ENCODE measurements around the gene LYL1. TPM values are rescaled to one million over a fixed set of nuclear protein-coding genes. Genes with fewer than 3 reads are reported as not detected.

Gene LYL1
- total and polyA plus RNA-seq, 4 donors, result 0.35 to 69.7 (median 2.3) TPM

DNA sequence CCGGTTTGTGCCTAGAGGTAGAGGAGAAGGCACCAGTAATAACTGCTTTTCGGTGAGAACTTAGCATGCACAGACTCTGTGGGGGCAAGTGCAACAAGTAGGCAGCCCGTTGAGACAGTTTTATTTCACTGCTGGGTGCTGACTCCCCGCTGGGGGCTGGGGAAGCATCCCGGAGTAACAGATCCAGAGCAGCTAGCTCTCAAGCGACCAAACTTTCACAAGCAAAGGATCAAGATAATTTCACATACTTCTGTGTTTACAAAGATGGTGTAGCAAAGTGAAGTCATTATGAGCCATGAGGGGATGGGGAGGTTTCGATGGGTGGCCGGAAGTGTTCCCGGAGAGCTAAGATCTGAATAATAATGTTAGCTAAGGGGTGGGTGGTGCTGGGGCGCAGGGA lies 18.2 kb upstream of the LYL1 start (continued):
- TF ChIP-seq, protein P1, sequence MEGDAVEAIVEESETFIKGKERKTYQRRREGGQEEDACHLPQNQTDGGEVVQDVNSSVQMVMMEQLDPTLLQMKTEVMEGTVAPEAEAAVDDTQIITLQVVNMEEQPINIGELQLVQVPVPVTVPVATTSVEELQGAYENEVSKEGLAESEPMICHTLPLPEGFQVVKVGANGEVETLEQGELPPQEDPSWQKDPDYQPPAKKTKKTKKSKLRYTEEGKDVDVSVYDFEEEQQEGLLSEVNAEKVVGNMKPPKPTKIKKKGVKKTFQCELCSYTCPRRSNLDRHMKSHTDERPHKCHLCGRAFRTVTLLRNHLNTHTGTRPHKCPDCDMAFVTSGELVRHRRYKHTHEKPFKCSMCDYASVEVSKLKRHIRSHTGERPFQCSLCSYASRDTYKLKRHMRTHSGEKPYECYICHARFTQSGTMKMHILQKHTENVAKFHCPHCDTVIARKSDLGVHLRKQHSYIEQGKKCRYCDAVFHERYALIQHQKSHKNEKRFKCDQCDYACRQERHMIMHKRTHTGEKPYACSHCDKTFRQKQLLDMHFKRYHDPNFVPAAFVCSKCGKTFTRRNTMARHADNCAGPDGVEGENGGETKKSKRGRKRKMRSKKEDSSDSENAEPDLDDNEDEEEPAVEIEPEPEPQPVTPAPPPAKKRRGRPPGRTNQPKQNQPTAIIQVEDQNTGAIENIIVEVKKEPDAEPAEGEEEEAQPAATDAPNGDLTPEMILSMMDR (IDR thresholded peaks at IDR 0.05; ENCODE audit: low read depth, low read length, missing input control), result no peak

DNA sequence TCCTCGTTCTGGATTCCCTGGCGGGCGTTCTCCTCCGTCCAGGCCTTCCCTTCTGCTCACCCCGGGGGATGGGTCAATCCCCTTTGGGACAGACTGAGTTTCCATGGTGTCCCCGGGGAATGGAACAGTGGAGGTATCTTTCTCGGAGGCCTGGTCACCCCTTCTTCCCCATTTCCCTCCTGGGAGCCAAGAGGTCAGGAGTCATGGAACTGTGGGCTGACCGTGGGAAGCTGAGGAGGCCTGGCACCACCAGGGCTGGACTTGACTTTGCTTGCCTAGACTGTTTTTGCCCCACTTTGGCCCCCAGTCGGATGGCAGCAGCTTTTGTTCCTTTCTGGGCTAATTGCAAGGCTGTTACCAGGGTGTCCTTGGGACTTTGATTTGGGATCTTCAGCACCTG lies 17.4 kb upstream of the LYL1 start:
- Histone ChIP-seq H3K4me3 (ENCODE audit: low read depth in 1 of 3, low read length in 3 of 3) (no peak overlapping the region), H3K27me3 (ENCODE audit: control insufficient read depth in 4 of 4, insufficient read depth in 4 of 4, low read length in 3 of 4) (no peaks in the 10 kb centered on the region), H3K9ac (ENCODE audit: low read depth in 1 of 2, low read length in 2 of 2) (no peak overlapping the region)

More for the DNA sequence above, 17.4 kb upstream of the LYL1 start:
- H3K4me1 ChIP-seq (ENCODE audit: control insufficient read depth in 4 of 4, insufficient read depth in 4 of 4, low read length in 3 of 4), result peaks cover 12 to 42% (median 31%) of the 10 kb centered on the region in 4 donors
- DNase-seq (ENCODE audit: low spot score), result no peak
- 87% methylated on average over 9 of the region's 9 CpGs for WGBS
- no peaks in the 10 kb centered on the region for H3K9me3 ChIP-seq (ENCODE audit: control insufficient read depth in 4 of 4, low read length in 3 of 4)
- peaks cover 0 to 3% (median 0%) of the 10 kb centered on the region in 4 donors for H3K36me3 ChIP-seq (ENCODE audit: control insufficient read depth in 4 of 4, insufficient read depth in 3 of 4, low read depth in 1 of 4, low read length in 3 of 4)
- TF ChIP-seq JUND (IDR thresholded peaks at IDR 0.05) (no peak), GABPA (IDR thresholded peaks at IDR 0.05 in 1 of 2, conservative IDR thresholded peaks at IDR 0.05 in 1 of 2) (no peak), RAD21 (IDR thresholded peaks at IDR 0.05) (no peak), SP1 (IDR thresholded peaks at IDR 0.05) (no peak), NR2F2 (IDR thresholded peaks at IDR 0.05) (no peak), TAF1 (conservative IDR thresholded peaks at IDR 0.05) (no peak), FOXA2 (IDR thresholded peaks at IDR 0.05) (no peak)
- TF ChIP-seq, protein P1 (IDR thresholded peaks at IDR 0.05; ENCODE audit: low read depth, low read length, missing input control), result no peak
- TF ChIP-seq, protein P2, sequence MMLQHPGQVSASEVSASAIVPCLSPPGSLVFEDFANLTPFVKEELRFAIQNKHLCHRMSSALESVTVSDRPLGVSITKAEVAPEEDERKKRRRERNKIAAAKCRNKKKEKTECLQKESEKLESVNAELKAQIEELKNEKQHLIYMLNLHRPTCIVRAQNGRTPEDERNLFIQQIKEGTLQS (IDR thresholded peaks at IDR 0.05), result no peak
- TF ChIP-seq, protein P3, sequence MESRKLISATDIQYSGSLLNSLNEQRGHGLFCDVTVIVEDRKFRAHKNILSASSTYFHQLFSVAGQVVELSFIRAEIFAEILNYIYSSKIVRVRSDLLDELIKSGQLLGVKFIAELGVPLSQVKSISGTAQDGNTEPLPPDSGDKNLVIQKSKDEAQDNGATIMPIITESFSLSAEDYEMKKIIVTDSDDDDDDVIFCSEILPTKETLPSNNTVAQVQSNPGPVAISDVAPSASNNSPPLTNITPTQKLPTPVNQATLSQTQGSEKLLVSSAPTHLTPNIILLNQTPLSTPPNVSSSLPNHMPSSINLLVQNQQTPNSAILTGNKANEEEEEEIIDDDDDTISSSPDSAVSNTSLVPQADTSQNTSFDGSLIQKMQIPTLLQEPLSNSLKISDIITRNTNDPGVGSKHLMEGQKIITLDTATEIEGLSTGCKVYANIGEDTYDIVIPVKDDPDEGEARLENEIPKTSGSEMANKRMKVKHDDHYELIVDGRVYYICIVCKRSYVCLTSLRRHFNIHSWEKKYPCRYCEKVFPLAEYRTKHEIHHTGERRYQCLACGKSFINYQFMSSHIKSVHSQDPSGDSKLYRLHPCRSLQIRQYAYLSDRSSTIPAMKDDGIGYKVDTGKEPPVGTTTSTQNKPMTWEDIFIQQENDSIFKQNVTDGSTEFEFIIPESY (IDR thresholded peaks at IDR 0.05), result no peak
- TF ChIP-seq, protein P4, sequence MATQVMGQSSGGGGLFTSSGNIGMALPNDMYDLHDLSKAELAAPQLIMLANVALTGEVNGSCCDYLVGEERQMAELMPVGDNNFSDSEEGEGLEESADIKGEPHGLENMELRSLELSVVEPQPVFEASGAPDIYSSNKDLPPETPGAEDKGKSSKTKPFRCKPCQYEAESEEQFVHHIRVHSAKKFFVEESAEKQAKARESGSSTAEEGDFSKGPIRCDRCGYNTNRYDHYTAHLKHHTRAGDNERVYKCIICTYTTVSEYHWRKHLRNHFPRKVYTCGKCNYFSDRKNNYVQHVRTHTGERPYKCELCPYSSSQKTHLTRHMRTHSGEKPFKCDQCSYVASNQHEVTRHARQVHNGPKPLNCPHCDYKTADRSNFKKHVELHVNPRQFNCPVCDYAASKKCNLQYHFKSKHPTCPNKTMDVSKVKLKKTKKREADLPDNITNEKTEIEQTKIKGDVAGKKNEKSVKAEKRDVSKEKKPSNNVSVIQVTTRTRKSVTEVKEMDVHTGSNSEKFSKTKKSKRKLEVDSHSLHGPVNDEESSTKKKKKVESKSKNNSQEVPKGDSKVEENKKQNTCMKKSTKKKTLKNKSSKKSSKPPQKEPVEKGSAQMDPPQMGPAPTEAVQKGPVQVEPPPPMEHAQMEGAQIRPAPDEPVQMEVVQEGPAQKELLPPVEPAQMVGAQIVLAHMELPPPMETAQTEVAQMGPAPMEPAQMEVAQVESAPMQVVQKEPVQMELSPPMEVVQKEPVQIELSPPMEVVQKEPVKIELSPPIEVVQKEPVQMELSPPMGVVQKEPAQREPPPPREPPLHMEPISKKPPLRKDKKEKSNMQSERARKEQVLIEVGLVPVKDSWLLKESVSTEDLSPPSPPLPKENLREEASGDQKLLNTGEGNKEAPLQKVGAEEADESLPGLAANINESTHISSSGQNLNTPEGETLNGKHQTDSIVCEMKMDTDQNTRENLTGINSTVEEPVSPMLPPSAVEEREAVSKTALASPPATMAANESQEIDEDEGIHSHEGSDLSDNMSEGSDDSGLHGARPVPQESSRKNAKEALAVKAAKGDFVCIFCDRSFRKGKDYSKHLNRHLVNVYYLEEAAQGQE (IDR thresholded peaks at IDR 0.05), result no peak
- TF ChIP-seq, protein P5, sequence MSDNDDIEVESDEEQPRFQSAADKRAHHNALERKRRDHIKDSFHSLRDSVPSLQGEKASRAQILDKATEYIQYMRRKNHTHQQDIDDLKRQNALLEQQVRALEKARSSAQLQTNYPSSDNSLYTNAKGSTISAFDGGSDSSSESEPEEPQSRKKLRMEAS (IDR thresholded peaks at IDR 0.05), result no peak
- no peak overlapping the region for H3K27ac ChIP-seq (ENCODE audit: low read depth in 1 of 2, low read length in 2 of 2)
